ENCODE measurements around the gene SIRPA.

Gene SIRPA

DNA sequence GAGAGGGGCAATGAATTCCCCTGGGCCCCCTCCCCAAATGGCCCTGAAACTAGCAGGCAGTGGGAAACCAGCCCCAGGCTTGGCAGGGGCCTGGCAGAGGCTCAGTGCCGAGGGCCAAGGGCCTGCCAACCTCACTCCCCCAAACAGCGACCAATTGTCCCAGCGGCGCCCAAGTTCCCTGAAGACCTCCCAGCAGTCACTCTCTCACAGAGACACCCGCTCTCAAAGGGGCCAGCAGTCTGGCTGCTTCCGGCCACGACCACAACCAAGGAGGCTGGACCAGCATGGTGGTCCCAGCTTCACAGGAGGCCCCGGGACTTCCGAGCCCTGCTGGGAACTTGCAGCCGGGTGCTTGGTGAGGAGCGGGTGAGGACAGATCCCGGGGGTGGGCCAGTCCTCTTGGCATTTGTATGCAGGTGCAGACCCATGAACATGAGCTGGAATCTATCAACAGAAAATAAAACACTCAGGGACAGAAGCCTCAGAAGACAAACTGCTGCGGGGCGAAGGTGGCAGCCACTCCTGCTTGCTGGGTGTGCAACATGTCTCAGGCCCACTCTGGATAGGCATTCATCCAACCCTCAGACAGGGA is 17.5 kb upstream of the SIRPA start:
- no peak overlapping the region for H3K4me3 ChIP-seq (ENCODE audit: low read depth, low read length)
- TF ChIP-seq, protein P1, sequence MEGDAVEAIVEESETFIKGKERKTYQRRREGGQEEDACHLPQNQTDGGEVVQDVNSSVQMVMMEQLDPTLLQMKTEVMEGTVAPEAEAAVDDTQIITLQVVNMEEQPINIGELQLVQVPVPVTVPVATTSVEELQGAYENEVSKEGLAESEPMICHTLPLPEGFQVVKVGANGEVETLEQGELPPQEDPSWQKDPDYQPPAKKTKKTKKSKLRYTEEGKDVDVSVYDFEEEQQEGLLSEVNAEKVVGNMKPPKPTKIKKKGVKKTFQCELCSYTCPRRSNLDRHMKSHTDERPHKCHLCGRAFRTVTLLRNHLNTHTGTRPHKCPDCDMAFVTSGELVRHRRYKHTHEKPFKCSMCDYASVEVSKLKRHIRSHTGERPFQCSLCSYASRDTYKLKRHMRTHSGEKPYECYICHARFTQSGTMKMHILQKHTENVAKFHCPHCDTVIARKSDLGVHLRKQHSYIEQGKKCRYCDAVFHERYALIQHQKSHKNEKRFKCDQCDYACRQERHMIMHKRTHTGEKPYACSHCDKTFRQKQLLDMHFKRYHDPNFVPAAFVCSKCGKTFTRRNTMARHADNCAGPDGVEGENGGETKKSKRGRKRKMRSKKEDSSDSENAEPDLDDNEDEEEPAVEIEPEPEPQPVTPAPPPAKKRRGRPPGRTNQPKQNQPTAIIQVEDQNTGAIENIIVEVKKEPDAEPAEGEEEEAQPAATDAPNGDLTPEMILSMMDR (IDR thresholded peaks at IDR 0.05; ENCODE audit: low read depth, low read length), result no peak
- in situ Hi-C loops (cut with HindIII; ENCODE audit: low sequenced_read_pairs), result no loop called here
- no peak for DNase-seq (ENCODE audit: low read depth, low spot score)

DNA sequence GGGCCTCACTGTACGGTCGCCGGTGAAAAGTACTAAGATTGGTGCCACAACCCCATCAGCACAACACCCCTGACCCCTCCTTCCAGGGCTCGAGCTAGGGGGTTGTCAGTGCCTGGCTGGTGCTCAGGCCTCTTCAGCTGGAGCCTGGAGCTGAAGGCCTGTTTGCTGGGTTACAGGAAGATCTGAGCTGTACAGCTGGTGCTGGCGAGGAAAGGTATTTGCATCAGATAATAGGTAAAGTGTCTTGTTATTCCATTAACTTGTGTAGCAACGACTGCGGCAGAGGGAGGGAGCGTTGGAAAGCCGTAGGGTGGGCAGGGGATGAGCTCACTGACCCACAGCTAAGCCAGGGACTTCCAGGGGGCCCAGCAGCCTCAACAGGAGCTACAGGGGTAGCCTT is 15.8 kb upstream of the SIRPA start:
- in situ Hi-C loops (cut with HindIII; ENCODE audit: low sequenced_read_pairs), result no loop called here
- TF ChIP-seq, protein P1 (IDR thresholded peaks at IDR 0.05; ENCODE audit: low read depth, low read length), result no peak
- H3K4me3 ChIP-seq (ENCODE audit: low read depth, low read length), result no peak overlapping the region
- no peak for DNase-seq (ENCODE audit: low read depth, low spot score)

DNA sequence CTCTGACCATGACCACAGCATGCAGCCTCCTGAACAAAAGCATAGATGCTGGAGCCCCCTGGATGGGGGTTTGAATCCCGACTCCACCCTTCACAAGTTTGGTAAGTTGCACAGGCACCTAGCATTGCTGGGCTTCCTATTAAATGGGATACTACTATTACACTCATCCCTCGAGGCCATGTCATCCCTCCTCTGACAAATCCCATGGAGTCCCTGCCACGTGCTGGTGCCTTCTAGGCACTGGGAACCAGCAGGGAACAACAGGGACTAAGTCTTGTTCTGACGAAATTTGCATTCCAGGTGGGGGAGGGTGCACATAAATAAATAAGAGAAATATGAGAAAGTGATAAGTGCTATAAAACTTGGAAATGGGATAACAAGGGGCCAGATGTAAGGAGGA is 15.3 kb upstream of the SIRPA start:
- TF ChIP-seq, protein P1 (IDR thresholded peaks at IDR 0.05; ENCODE audit: low read depth, low read length), result no peak
- no peak overlapping the region for H3K4me3 ChIP-seq (ENCODE audit: low read depth, low read length)
- no peak for DNase-seq (ENCODE audit: low read depth, low spot score)
- in situ Hi-C loops (cut with HindIII; ENCODE audit: low sequenced_read_pairs), result no loop called here

DNA sequence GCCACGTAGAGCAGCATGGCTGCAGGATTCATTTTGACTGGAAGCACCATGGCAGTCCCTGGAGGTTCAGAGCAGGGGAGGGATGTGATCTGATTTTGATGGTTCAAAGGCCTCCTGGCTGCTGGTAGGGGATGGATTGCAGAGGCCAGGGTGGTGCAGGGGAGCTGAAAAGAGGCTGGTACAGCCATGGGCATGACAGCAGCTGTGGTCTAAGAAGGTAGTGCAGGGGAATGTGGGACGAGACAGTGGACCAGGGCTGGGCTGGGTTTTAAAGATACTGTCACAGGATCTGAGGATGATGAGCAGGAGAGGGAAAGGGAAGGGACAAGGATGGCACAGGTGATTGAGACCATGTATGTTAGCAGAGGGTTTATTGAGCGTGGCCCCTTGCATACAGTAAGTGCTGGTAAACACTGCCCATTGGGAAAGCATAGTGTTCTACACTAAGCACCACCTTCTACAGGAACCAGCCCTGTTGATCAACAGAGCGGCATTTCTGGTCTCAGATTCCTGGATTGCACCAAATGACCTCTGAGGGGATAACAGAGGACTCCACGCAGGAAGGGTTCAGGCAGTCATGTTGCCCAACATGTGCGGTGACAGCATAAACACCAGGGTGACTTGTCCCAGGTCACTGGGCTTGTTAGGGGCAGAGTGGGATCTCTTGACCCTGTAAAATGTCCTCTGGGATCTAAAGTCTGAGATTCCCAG is 14.5 kb upstream of the SIRPA start:
- TF ChIP-seq, protein P1 (IDR thresholded peaks at IDR 0.05; ENCODE audit: low read depth, low read length), result no peak
- in situ Hi-C loops (cut with HindIII; ENCODE audit: low sequenced_read_pairs), result no loop called here
- H3K4me3 ChIP-seq (ENCODE audit: low read depth, low read length), result no peak overlapping the region
- DNase-seq (ENCODE audit: low read depth, low spot score), result no peak

DNA sequence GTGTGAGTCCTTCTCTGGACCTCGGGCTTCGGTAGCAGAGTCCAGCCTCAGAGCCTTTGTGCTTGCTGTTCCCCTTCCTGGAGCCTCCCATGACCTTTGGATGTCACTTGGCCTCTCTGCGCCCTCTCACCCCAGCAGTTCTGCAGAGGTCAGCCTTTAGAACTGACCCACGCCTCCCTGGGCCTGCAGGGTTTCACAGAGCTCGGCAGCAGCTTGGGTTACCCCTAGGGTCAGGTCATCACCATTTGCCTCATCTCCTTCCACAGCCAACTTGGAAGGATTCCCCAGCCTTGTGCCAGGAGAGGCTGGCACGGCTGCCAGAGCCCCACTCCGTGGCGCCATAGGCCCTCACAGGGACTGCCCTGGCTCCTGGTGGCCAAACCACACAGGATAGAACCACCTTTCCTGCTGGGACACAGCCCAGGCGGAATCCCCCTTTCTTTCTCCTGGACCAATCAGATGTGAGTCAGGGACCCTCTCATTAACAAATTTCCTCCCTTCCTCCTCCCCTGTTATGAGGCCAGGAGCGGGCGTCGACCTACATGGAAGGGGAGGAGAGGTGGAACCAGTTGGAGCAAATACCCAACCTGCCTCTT is 13.9 kb upstream of the SIRPA start:
- no peak for DNase-seq (ENCODE audit: low read depth, low spot score)
- no peak overlapping the region for H3K4me3 ChIP-seq (ENCODE audit: low read depth, low read length)
- TF ChIP-seq, protein P1 (IDR thresholded peaks at IDR 0.05; ENCODE audit: low read depth, low read length), result no peak
- in situ Hi-C loops (cut with HindIII; ENCODE audit: low sequenced_read_pairs), result no loop called here

DNA sequence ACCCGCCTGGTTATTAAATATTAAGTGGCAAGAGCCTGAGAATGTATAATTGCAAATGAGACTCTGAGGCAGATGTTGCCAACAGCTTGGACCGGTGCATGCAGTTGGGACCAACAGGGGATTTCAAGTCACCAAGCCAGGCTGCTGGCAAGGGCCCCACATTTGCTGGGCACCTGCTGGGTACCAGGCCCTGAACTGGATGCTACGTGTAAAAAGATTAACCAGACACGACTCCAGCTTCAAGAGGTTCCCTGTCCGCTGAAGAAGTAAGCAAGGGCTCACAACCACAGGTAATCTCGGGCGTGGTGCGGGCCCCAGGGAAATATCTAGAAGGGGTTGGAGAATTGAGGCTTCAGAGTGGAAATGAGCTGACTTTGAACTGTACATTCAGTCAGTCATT is 13.2 kb upstream of the SIRPA start:
- in situ Hi-C loops (cut with HindIII; ENCODE audit: low sequenced_read_pairs), result no loop called here
- no peak overlapping the region for H3K4me3 ChIP-seq (ENCODE audit: low read depth, low read length)
- TF ChIP-seq, protein P1 (IDR thresholded peaks at IDR 0.05; ENCODE audit: low read depth, low read length), result no peak
- DNase-seq (ENCODE audit: low read depth, low spot score), result no peak

Data from astrocyte of the spinal cord (primary cell).